Endometrium (tissue), 2 donors: ENCODE results near the gene CGRRF1.

Experiments
- FAIRE-seq: peaks from 2 replicates; lab custom pipeline; 2012; peaks lifted over from hg19 to GRCh38; lab: Jason Lieb, UNC
- donor health status: control.
- donor health status: control.

CGRRF1 gene

DNA sequence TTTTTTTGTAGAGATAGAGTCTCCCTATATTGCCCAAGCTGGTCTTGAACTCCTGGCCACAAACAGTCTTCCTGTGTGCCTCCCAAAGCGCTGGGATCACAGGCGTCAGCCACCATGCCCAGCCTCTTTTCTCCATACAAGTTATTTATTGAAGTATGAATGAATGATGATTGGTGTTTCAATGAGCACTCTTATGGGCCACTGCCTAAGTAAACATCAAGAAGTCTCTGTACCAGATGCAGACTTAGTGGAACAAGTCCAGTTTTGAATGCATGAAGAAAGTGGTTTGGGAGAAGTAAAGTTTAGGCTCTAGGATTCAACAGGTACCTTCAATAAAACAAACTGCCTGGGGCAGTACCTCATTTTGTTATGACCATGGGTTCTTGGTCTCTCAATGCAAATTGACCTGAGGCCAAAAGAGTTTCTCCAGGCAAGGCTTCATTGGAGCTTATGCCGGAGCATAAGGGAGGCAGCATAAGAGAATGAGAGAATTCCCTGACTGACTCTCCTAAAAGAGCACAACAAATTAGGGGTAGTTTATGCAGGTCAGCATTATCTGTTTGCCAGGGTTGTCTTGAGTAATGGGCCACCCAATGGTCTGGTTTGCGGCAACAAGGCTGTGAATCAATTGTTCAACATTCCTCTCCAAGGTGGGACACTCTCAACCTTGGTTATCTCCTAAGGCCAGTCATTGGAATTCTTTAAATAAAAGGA, 19.8 kb upstream of the CGRRF1 start:
- FAIRE-seq, result no peak

DNA sequence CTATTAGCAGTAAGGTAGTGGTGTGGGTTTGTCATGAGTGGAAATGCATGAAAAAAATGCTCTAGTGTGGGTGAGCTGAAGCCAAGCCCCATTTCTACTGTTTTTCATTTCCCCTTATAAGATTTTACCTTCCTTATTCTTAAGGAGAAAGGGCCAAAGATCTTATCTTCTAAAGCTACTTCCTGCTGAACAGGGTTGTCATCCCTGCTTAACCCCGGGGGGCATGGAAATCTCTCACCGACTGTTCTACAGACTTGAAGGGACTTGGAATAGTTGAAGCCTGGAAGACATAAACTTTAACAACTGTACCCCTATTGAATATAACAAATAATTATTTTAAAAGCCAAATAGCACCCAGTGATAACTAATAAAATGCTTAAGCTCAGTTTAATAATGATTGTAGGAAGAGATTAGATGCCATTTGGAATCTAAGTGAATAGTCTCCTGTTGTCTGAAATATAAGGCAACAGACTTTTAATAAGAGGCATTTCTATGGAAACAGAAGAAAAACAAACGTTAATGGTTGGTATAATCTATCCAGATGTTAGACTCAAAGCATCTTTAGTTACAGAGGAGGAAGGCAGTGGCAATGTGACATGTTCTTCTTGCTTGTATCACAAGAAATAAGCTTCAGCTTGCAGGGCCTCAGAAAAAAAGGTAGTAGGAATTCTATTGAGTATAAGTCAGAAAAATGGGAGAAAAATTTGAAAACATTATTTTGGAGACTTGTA, 19.1 kb upstream of the CGRRF1 start:
- no peak for FAIRE-seq

DNA sequence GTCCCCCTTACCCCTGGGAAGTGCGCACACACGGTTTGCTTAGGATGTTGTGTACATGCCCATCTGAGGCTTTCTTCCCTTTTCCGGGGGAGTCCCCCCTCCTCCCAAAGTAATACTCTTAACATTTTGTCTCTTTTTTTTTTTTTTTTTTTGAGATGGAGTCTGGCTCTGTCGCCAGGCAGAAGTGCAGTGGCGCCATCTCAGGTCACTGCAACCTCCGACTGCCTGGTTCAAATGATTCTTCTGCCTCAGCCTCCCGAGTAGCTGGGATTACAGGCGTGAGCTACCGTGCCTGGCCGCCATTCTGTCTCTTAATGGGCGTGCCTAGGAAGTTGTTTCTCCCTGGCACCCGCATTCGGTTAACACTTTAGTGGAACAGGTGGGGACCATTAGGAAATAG, 16.4 kb upstream of the CGRRF1 start:
- no peak for FAIRE-seq

DNA sequence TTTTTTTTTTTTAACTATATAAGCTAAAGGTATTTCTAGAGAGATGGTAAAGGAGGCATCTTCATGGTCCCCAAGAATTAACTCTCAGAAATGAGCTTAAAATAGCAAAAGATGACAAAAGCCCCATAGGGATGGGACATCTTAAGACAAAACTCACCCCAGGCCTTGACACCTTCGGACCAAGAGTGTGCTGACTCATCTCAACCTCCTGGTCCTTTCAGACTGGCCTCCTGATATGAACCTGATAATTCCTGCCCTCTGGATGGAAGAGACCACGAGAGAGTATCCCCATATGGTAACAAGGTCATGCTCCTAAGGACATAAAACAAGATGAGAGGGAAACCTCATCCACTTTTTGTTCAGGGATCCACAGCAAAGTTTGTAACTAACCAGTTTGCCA, 12.5 kb upstream of the CGRRF1 start:
- no peak for FAIRE-seq

DNA sequence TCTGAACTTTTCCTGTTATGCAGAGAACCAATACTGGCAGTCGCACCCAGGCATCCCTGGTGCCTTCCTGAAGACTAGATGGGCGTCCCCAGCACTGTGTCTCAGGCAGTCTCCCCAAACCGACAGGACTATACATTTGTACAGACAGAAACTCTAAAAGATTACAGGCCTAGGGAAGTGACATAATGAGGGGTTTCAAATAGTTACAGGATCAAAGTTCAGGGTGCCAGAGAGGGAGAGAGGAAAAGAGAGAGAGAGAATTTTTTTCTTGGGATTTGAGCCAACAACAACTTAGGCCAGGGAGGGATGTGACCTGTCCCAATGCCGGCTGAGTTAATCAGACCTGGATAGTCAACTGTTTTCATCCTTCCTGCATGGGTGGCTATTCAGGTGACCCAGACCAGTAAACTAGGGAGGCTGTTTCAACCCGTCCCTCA, 11.6 kb upstream of the CGRRF1 start:
- FAIRE-seq, result no peak

DNA sequence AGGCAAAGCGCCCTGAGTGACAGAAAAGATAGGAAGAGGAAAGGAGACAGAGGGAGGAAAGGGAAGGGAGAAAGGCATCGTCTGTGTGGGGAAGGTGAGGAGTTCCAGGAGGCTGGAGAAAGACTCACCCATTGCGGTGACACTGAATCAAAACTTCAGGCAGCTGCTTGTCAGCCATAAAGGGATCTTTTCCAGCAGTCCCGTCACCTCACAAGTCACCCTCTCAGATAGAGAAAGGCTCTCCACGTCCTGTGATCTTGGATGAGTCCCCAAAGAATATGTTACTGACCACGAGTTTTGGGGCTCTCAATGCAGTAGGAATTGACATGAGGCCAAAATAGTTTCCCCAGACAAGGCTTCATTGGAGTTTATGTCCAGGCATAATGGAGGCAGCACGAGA, 11.1 kb upstream of the CGRRF1 start:
- FAIRE-seq, result no peak

DNA sequence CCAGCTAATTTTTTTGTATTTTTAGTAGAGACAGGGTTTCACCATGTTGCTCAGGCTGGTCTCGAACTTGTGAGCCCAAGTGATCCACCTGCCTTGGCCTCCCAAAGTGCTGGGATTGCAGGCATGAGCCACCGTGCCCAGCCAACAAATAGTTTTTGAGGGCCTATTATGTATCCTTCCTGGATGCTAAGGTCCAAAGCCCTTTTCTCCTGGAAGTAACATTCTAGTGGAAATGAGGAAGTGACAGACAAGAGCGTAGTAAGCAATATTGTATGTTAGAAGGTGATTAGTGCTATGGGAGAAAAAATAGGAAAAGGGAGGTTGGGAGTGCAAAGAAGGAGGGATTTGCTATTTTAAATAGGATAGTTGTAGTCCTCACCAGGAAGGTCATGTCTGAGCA, 9.0 kb upstream of the CGRRF1 start:
- no peak for FAIRE-seq

DNA sequence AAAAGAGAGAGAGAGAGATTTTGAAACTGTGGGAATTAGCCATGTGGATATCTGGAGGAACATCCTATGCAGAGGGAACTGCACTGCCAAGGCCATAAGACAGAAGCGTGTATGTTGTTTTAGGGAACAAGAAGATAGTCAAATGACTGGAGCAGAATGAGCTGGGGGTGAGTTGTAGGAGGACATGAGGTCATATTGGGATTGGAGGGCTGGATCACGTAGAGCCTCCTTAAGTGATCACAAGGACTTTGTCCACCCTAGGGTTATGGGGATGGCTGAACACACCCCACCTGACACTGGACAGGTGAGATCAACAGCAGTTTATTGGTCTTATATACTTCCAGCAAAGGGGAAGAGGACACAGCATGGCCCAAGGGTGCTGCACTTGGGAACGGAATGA, 8.2 kb upstream of the CGRRF1 start:
- no peak for FAIRE-seq

DNA sequence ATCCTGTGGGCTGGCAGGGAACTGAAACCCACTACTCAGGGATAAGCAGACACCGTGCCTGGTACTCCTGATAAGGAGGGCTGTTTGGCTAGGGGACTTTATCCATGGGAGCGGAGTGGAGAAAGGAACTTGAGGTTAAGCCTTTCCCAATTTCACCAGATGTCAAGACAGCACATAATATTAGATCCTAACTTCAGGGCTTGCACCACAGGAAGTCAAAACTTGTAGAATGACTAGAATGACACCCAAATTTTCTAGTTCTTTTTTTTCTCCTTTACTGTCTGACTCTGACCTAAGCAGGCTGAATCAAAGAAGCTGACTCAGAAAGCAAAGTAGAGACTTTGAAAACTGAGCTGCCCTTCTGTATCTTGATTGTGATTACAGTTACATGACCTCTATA, 7.1 kb upstream of the CGRRF1 start:
- FAIRE-seq, result no peak

DNA sequence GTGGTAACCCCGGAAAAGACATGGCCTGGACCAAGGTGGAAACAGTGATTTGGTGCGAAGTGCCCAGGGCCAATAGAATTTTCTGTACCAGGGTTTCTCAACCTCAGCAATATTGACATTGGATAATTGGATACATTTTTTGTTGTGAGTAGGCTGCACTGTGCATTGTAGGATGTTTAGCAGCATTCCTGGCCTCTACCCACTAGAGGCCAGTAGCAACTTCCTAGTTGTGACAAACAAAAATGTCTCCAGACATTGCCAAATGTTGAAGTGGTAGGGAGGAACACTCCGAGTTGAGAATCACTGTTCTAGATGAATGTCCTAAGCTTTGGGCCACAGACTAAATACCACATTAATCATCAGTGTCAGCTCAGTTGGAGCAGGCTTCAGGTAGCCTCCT, 6.2 kb upstream of the CGRRF1 start:
- no peak for FAIRE-seq

DNA sequence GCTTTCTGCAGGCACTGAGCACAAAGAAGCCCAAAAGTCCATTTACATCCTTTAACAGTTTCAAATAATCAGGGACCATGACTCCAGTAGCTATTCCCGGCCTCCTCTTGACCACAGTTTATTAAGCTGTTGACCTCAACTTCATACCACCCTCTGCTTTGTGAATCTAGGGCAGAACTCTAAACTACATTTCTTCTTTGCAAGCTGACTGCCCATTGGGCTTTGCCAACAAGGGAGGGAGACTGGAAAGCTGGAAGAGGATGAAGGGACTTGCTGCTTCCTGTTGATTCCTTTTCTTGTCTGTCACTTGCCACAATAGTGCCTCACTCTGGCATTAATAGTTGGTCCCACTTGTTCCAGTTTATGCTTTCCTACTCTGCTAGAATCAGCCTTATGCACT, 2.7 kb downstream of the CGRRF1 start:
- FAIRE-seq, result no peak

DNA sequence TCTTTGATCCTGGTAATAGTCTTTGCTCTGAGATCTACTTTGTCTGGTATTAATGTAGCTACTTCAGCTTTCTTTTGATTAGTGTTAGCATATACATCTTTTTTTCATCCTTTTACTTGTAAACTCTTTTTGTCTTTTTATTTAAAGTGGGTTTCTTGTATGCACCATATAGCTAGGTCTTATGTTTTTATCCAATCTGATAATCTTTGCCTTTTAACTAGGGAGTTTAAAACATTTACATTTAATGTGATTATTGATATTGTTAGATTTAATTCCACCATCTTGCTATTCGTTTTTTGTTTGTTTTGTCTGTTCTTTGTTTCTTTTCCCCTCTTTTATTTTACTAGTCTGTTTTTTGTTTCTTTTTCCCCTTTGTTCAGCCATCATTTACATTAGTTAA, 6.0 kb downstream of the CGRRF1 start:
- no peak for FAIRE-seq

DNA sequence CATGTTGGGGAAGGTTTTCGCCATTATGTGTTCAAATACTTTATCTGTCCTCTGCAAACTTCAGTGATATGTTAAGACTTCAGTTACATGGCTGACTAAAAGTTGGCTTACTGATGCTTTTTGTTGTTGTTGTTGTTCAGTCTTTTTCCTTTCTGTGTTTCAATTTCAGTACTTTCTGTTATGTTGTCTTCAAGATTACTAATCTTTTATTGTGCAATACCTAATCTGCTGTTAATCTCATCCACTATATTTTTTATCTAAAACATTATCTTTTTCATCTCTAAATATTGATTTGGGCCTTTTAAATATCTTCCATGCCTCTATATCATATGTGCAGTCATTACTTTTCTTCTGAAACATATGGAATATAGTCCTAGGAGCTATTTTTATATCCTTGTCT, 7.0 kb downstream of the CGRRF1 start:
- FAIRE-seq, result no peak

DNA sequence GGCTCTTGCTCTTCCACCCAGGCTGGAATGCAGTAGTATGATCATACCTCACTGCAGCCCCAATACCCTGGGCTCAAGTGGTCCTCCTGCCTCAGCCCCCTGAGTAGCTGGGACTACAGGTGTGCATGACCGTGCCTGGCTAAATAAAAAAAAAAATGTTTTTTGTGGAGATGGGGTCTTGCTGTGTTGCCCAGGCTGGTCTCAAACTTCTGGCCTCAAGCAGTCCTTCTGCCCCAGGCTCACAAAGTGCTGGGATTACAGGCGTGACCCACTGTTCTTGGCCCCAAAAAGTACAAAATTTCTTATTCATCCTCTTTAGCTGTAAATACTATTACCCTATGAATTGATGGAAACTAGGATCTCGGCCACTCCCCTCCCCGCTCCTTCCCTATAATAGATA, 14.7 kb downstream of the CGRRF1 start:
- no peak for FAIRE-seq

DNA sequence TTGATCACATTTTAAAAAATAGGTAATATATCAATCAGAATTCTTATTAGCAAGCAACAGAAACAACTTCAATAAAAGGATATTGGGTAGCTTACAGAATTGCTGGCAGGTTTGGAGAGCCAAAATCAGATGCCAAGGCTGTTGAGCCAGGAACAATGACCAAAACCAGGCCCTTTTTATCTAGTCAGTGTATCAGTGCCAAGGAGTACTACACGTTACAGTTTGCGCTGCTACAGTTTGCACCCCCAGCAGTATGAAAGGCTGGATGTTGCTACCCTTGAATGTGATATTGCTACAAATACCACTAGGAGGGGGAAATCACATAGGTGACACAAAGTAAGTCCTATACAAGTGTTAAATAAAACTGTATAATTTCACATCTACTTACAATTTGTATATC, 19.3 kb downstream of the CGRRF1 start:
- FAIRE-seq, result no peak

DNA sequence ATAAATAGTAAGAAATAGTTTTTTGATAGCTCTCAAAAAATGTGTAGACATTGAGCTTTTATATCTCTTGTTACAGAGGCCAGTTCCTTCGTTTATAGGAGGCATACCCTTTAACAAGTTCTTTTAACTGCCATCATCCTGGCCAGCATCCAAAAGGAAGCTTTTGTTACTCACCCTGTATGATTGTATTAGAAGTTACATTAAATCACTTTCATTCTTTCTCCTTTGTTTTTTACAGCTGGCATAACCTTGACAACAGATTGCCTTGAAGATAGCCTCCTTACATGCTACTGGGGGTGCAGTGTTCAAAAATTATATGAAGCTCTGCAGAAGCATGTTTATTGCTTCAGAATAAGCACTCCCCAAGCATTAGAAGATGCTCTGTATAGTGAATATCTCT, 20.1 kb downstream of the CGRRF1 start:
- no peak for FAIRE-seq

DNA sequence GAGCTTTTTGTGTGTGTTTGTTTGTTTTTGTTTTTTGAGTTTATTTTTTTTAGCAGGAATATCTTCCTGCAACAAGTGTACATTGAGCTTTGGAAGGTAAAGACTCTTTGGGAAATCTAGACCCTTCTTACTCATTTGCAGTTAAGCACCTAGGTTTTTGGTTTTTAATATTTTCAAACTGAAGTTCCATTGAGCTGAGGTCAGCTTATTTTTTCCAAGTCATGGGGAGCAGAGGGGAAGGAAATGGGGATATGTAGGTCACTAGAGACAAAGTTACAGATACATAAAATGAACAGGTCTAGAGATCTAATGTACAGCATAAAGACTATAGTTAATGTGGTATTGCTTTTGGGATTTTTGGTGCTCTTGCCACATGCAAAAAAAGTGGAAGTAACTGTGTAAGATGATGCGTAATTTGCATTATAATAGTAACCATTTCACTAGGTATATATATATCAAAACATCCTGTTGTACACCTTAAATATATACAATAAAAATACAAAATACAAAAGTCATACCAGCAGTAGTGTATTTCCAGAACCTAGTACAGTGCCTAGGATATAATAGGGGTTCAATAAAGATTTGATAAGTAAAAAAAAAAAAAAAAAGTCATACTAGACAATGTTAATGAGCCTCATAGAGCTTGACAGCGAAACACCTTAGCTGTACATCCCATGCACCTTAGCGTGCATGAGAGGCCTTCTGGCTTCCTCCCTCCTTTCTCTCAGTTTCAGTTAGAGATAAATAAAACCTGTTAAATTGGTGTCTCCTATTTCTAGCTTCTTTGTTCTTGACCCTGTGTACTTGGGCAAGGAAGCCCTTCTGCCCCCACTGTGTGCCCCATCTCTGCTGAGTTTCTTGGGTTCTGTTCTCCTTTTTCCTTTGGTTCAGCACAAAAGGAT, 22.7 kb downstream of the CGRRF1 start:
- no peak for FAIRE-seq

DNA sequence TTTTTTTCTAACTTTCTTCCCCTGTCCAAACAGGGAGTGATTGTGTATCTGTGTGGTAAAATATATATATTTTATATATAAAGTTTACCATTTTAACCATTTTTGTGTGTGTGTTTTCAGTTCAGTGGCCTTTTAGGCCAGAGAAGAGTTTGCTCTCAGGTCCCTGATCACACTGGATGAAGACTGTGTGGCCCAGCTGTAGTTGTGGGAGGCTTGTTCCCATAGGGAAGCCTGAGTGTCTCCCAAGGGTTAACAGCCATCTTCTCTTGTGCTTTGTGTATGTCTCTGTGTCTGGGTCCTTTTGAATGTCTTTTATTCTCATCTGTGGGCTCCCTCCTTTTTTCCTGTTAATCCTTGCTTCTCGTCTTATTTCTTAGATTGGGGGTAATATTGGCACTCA, 23.4 kb downstream of the CGRRF1 start:
- no peak for FAIRE-seq

DNA sequence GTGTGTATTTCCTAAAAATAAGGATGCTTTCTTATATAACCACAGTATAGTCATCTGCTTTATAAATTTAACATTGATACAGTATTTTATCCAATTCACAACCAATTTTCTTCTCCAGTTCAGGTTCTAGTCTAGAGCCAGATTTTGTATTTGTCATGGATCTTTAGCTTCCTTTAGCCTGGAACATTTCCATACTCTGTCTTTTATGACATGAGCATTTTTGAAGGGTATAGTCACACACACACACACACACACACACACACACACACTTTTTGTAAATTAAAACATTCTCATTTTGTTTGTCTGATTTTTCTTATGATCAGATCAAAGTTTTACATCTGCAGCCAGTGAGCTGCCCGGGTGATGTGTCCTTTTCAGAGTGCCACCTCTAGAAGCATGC, 25.4 kb downstream of the CGRRF1 start:
- FAIRE-seq, result no peak

DNA sequence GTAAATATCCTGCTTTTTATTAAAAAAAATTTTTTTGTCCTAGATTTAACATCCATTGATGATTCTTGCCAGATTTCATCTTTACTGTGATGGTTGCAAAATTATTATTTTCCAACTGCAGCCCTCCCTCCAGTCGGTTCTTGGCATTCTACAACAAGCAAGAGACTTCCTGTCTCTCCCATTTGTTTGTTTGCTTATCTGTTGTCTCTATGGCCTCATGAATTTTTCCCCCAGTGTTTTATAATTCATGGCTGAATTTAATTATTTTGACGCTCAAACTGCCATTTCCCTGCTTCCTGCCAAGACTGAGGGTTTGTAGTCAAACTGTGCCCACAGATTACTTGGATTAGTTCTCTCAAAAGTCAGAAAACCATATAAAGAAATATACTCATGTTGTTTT, 25.9 kb downstream of the CGRRF1 start:
- FAIRE-seq, result no peak

DNA sequence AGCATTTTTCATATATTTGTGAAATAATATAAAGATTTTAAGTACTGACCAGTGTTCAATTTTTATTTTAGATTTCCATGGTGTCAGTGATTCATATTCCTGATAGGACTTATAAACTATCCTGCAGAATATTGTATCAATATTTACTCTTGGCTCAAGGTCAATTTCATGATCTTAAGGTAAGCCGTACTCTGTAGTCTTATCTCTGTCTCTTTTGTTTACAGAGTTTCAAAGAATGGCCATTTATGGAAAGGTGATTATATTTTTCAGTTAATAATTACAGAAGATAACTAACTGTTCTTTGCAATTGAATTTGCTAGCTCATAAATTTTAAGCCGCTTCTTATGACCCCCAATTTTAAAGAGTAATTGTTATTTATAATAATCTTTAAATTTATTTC, 27.9 kb downstream of the CGRRF1 start:
- no peak for FAIRE-seq

DNA sequence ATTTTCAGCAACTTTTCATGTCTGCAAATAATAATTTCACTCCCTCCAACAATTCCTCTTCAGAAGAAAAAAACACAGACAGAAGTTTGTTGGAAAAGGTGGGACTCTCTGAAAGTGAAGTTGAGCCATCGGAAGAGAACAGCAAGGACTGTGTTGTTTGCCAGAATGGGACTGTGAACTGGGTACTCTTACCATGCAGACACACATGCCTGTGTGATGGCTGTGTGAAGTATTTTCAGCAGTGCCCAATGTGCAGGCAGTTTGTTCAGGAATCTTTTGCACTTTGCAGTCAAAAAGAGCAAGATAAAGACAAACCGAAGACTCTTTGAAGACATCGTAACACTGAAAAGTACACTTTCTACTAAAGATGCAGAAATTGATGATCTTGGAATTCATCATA, 28.3 kb downstream of the CGRRF1 start:
- no peak for FAIRE-seq

DNA sequence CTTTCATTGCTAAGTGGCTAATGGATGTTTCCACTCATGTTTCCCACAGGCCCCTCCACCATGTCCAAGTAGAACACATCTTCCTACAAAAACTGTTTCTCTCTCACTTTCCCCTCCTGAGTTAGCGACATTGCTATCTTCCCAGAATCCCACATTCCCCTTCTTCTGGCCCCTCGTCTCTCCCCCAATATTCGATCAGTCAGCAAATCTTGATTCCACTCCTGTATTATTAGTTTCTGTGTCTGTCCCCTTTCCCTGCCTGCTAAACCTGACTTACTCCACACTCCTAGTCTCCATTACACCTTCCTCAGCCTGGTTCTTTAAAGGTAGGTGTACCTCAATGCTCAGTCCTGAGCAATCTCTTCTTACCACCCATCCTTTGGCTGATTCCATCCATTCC, 37.9 kb downstream of the CGRRF1 start:
- no peak for FAIRE-seq
